Heart right ventricle (tissue), 16 donors: Measurements from ENCODE around the gene TRIM9. TPM values are rescaled to one million over a fixed set of nuclear protein-coding genes. Genes with fewer than 3 reads are reported as not detected.

Source experiments
- ATAC-seq, 8 donors: fragments of 200-7000 bp; cut with Tn5 transposase; one replicate each; pipeline ENCODE4 v1.9.1; 2020; ENCODE audit warnings: mild to moderate bottlenecking in 8 of 8, moderate library complexity in 8 of 8, moderate number of reproducible peaks in 1 of 8
- DNase-seq, 2 donors: peaks; one replicate each; pipeline ENCODE4 v3.0.0-alpha.2; 2020
- H3K27ac ChIP-seq, 10 donors: fragments of 200-600 bp; sonication (generic) in 2 of 10; one replicate each; pipeline versions ENCODE4 v1.5.0 to v1.8.0; 2020 to 2022; ENCODE audit warnings: mild to moderate bottlenecking in 3 of 10
- H3K27me3 ChIP-seq, 7 donors: fragments of 200-600 bp; one replicate each; pipeline ENCODE4 v1.8.0; 2021 to 2022; ENCODE audit warnings: mild to moderate bottlenecking in 2 of 7
- H3K36me3 ChIP-seq, 9 donors: fragments of 200-600 bp; sonication (generic) in 1 of 9; one replicate each; pipeline versions ENCODE4 v1.5.0 to v1.8.0; 2020 to 2022; ENCODE audit warnings: mild to moderate bottlenecking in 2 of 9
- H3K4me1 ChIP-seq, 9 donors: fragments of 200-600 bp; sonication (generic) in 1 of 9; one replicate each; pipeline versions ENCODE4 v1.5.0 to v1.8.0; 2020 to 2022; ENCODE audit warnings: mild to moderate bottlenecking in 4 of 9
- H3K4me3 ChIP-seq, 10 donors: fragments of 200-600 bp; sonication (generic) in 2 of 10; one replicate each; pipeline versions ENCODE4 v1.5.0 to v1.8.0; 2020 to 2022; ENCODE audit warnings: mild to moderate bottlenecking in 7 of 10, moderate library complexity in 2 of 10
- H3K9me3 ChIP-seq, 11 donors: fragments of 200-600 bp in 10 of 11; sonication (generic) in 2 of 11; one replicate each; pipeline versions ENCODE4 v1.5.0 to v1.8.0; 2013 to 2022; ENCODE audit warnings: mild to moderate bottlenecking in 2 of 11, control low read depth in 1 of 11, moderate library complexity in 1 of 11
- CTCF ChIP-seq, 9 donors: fragments of 200-600 bp; sonication (generic) in 2 of 9; IDR thresholded peaks; one replicate each; pipeline versions ENCODE4 v1.5.0 to v1.8.0; 2021 to 2022; ENCODE audit warnings: antibody characterized with exemption in 9 of 9, mild to moderate bottlenecking in 5 of 9, moderate library complexity in 1 of 9
- WGBS, 2 donors: extraction: QIAGEN DNeasy Blood & Tissue Kit; methylation state at CpG; one replicate each; pipeline ENCODE4 v1.1.7; 2013; ENCODE audit warnings: inconsistent platforms in 1 of 2; 5-methylcytosine and 5-hydroxymethylcytosine counted together
- intact Hi-C, 10 donors: fragments of 100-400 bp; cut with DNase I; formaldehyde crosslinking; loops; one replicate each; pipeline versions ENCODE4 v1.11.1 to v1.14.2; 2022
- polyA plus RNA-seq, 2 donors: library from polyadenylated mRNA; stranded (reverse); fragments of 200-250 nt; gene quantifications; one replicate each; pipeline ENCODE4 v1.2.3, GENCODE V29; 2013
- total RNA-seq, 10 donors: library from RNA; stranded (reverse); fragmentation: NEBNext Ultra II Directional in 3 of 10; extraction: Animal tissue kit (Norgen Biotek cat#: 25700) in 3 of 10; gene quantifications; one replicate each; pipeline versions ENCODE4 v1.2.1 to v1.2.4, GENCODE V29; 2021 to 2023
- donor health status: Arrhythmogenic right ventricular cardiomyopathy.
- donor health status: ischemic (EF 13 %, LVEDD 7.1; RV severe dilation, severe dysfunction).
- donor health status: healthy with polysubstance abuse.
- donor health status: DM: no; HTN: yes; CAD: no.
- donor health status: DM: no; HTN: no; CAD: no.
- donor health status: ischemic (EF 25% LVEDD 6.9; RV normal size, moderate dysfunction).
- donor health status: ischemic (EF 25% LVEDD 5.7; RV mildly dilated, moderate dysfunction).
- donor health status: healthy.
- donor health status: DM: yes; HTN: yes; CAD: no.
- donor health status: Ischemic cardiomyopathy.
- donor health status: ischemic (EF 35%, LVEDD 5.7; RV mildly dilated, moderate dysfunction).
- donor health status: nonischemic (EF 11% LVEDD 7.7; RV severe dilation, severe dysfunction).
- donor health status: DM: yes; HTN: yes; CAD: no.
- donor health status: PGD.
- donor health status: ischemic (EF 29% LVEDD 5.4; RV normal size, mild dysfunction).
- donor health status: nonischemic (EF 23%, LVEDD 6.1; RV moderate dilation, normal function).

TRIM9 gene
- total and polyA plus RNA-seq, 12 donors = 0.33 to 1.3 (median 0.59) TPM

- Histone ChIP-seq H3K4me3 (no peak overlapping the region), H3K27me3 (no peaks in the 10 kb centered on the region), H3K4me1 (no peaks in the 10 kb centered on the region), H3K9me3 (no peaks in the 10 kb centered on the region), H3K36me3 (no peaks in the 10 kb centered on the region), H3K27ac (no peak overlapping the region)
- no peak for TF ChIP-seq CTCF (IDR thresholded peaks at IDR 0.05)
- DNase-seq (no peak), ATAC-seq (no peak)
- intact Hi-C loops = no loop called here
- WGBS, 2 donors = 71 to 81% methylated on average over 16 of the region's 16 CpGs
These were observed 65.8 kb downstream of the TRIM9 start for GRCh38 chr14:51028851-51029754.

DNA sequence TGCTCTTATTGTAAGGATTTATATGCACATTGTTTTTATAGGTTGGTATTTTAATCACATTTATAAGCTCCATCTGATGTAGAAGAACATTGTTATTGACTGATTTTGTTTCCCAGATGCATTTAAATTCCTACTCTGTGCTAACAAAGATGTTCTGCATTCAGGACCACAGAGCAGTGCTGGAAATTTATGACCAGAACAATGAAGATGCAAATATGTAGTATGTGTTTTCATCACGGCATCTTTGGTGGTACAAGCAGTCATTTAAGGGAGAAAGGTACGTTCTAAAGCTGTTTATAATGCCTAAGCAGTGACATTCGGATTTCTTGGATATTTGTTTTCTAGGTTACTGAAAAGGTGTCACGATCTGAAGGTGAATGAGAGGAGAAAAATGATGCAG lies 66.5 kb downstream of the TRIM9 start:
- intact Hi-C loops = no loop called here
- Histone ChIP-seq H3K4me3 (no peak overlapping the region), H3K4me1 (no peaks in the 10 kb centered on the region), H3K27me3 (no peaks in the 10 kb centered on the region), H3K36me3 (no peaks in the 10 kb centered on the region), H3K9me3 (no peaks in the 10 kb centered on the region), H3K27ac (no peak overlapping the region)
- DNase-seq = no peak
- TF ChIP-seq CTCF (IDR thresholded peaks at IDR 0.05) = no peak
- 60 to 65% methylated on average over 4 of the region's 4 CpGs for WGBS, 2 donors
- ATAC-seq = no peak

DNA sequence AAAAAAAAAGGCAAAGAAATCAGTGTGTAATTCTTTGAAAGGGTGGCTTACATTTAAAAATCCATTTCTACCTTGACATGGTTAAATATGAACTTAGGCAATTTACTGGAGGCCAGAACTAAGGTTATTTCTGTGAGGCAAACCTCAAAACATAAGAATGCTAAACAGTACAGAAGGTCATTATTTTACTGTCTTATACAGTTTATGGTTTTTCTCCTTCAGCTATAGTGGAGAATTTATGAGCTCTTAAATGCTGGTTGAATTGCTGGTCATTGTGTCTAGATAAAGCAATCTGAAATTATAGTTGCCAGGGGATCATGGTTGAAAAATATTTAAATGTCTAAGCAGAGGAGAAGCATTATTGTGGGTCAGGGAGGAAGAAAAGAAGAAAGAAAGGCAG lies 70.5 kb downstream of the TRIM9 start:
- no peak for TF ChIP-seq CTCF (IDR thresholded peaks at IDR 0.05)
- Histone ChIP-seq H3K27me3 (no peaks in the 10 kb centered on the region), H3K27ac (no peak overlapping the region), H3K36me3 (no peaks in the 10 kb centered on the region), H3K4me3 (no peak overlapping the region), H3K9me3 (no peaks in the 10 kb centered on the region), H3K4me1 (peaks cover 0 to 17% (median 11%) of the 10 kb centered on the region in 9 donors)
- intact Hi-C loops = no loop called here
- DNase-seq = no peak
- no peak for ATAC-seq

GRCh38 chr14:51023964-51024363 lies 70.9 kb downstream of the TRIM9 start:
- DNase-seq (no peak), ATAC-seq (no peak)
- H3K27me3 ChIP-seq = no peaks in the 10 kb centered on the region
- H3K4me3 ChIP-seq = no peak overlapping the region
- H3K36me3 ChIP-seq = no peaks in the 10 kb centered on the region
- no peak overlapping the region for H3K27ac ChIP-seq
- no peak for TF ChIP-seq CTCF (IDR thresholded peaks at IDR 0.05)
- intact Hi-C loops = no loop called here
- H3K9me3 ChIP-seq = no peaks in the 10 kb centered on the region
- WGBS, 2 donors = 74 to 84% methylated on average over 3 of the region's 3 CpGs
- peaks cover 0 to 19% (median 12%) of the 10 kb centered on the region in 9 donors for H3K4me1 ChIP-seq
